ENCODE results near the gene CD58.

CD58 gene

DNA sequence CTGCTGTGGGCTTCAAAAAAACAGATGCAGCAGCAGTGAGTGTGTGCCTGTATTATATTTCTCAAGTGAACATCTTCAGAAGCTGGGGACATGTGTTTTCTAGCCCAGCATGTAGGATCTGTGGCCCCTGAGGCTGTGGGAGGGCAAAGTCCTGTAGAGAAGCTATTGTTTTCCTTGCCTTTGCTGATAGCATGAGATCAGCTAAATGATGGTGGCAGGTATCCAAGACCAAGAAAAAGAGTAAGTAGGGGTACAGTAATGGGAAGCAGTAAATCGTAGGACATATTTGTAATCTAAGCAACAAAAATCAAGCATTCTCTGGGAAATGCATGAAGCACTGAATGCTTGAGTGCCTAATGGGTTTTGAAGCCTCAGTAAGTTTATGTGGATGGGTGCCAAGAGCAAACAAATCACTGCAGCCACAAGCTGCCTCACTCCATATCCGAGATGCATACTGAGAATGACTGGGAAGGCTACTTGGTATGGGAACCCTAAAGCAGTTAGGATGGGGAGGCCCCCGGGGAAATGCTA is 98.3 kb downstream of the CD58 start:
- DNase-seq, result peak in 1 of 56 donors; percentile 8

DNA sequence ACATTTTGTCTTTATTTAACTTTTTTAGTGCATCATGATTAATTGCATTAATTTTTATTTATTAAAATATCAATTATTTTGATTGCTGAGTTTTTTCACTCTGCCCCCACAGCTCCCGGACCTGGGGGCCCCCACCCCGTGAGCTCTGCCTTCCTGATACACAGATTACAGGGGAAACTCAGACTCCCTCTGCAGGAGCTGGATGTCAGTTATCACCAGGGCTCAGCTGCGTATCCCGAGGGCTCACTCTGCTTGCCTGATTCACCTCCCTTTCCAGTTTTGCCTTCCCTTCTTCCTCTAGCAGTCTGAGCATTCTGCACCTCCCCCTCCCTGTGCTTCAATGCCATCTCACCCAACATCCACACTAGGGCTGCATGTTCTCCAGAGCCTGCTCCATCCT is 99.6 kb downstream of the CD58 start:
- no peak for DNase-seq

DNA sequence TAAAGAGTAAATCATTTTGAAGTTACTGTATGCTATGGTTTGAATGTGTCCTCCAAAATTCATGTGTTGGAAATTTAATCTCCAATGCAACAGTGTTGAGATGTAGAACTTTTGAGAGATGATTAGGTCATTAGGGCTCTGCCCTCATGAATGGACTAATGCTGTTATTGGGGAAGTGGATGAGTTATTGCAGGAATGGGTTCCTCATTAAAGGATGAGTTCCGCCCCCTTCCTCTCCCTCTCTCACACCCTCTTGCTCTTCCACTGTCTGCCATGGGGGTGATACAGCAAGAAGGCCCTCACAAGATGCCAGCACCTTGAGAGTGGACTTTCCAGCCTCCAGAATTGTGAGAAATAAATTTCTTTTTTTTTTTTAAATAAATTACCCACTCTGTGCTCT is 100.2 kb downstream of the CD58 start:
- DNase-seq, result no peak

DNA sequence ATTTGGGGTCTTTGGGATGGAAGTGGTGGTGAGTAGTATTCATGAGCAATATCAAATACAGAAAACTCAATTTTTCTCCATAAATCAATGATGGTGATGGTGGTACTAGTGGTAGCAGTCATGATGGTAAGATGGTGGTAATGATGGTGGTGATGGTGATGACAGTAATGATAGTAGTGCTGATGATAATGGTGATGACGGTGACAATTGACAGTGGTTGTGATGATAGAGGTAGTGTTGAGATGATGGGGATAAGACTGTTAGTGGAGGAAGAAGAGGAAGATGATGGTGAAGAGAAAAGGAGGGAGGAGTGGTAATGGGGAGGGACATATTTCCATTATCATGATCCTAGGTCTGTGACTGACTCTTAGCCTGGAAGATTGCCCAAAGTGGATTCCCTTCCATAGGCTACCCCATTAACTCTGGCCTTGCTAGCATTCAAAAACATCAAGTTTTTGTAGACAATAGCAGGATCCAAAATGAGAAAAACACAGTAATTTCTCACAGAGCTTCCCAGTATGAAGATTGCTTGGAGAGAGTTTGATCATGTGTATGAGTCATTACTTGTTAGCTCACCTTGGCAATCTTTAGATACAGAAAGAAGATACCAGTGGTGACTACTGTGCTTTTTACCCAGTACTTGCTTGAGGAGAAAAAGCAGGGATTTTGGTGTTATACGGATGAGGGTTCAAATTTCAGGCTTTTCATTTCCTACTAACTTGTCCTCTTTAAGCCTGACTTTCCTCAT is 103.8 kb downstream of the CD58 start:
- no peak for DNase-seq

DNA sequence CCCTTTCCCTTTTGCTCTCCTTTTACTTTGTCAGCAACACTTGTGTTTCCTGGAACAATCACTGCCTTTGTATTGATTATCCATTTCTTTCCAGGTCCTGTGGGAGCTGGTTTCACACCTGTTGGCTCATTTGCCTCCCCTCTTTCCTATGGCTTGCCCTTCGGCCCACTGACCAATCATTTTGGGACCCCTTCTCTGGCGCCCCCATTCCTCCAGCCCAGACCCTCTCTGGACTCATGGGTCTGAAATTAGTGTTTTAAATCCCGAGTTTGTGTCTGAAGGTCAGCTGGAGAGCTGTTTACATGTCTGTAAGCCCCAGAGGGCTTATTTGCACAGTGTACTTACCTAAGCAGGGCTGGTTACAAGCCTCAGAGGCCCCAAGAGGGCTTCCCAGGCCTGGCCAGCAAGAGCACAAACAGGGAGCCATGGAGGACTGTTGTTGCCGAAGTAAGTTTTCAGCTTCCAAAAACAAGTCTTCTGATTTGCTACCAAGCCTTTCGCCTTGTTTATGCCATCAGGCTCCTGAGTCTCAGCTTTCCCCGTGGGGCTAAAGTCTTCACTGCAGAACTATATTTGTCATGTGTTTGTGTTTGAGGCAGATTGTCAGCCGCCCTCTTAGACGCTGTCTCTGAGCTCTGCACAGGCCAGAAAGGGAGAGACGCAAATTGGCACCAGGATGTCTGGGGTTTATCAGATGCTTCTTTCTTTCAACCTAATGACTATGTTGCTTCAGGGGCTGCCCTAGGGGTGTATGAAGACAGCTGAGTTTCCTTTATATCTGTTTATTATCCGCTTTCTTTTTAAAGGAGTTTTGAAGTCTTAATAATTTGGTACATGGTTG is 104.8 kb downstream of the CD58 start:
- no peak for DNase-seq

DNA sequence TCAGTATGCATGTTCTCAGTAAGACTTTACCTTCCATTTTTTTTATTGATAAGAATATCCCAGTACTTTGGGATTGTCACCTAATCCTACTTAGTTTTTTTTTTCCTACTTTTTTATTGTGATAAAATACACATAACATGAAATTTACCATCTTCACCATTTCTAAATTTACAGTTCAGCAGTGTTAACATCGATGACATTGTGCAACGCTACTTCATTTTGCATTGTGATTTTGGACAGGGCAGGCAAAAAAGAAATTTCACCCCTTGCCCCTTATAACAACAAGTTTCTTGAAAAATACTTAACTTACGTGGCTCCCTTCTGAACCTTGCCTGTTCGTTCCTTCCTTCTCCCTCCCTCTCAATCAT is 105.4 kb downstream of the CD58 start:
- DNase-seq, result no peak
